OCI-LY1 (cell line): ENCODE measurements around the gene OLIG1.

Experiments used
- H2AFZ ChIP-seq: fragments of 200-600 bp; sonication (generic), shearing (Covaris generic); 2 replicates; pipeline ENCODE4 v1.6.0; 2014; ENCODE audit warnings: antibody characterized with exemption, mild to moderate bottlenecking, low read length
- H3F3A ChIP-seq: fragments of 200-600 bp; sonication (generic), shearing (Covaris generic); 2 replicates; pipeline ENCODE4 v1.6.0; 2014; ENCODE audit warnings: mild to moderate bottlenecking, antibody characterized with exemption, low read length, moderate library complexity; ENCODE audit not compliant: insufficient read depth
- H3K27ac ChIP-seq: fragments of 200-600 bp; sonication (generic); 2 replicates; pipeline ENCODE4 v1.5.1; 2014; ENCODE audit warnings: low read length, mixed run types, mild to moderate bottlenecking, low read depth; ENCODE audit not compliant: poor library complexity, severe bottlenecking
- H3K27me3 ChIP-seq: fragments of 200-600 bp; sonication (generic); 2 replicates; pipeline ENCODE4 v1.6.0; 2014; ENCODE audit warnings: antibody characterized with exemption, mild to moderate bottlenecking, low read length, moderate library complexity; ENCODE audit not compliant: insufficient read depth
- H3K36me3 ChIP-seq: fragments of 200-600 bp; sonication (generic); 2 replicates; pipeline ENCODE4 v1.6.1; 2014; ENCODE audit warnings: mild to moderate bottlenecking, antibody characterized with exemption, low read length, moderate library complexity, mixed read lengths; ENCODE audit not compliant: insufficient read depth
- H3K4me1 ChIP-seq: fragments of 200-600 bp; sonication (generic); 2 replicates; pipeline ENCODE4 v1.5.1; 2014; ENCODE audit warnings: mild to moderate bottlenecking, low read length, moderate library complexity; ENCODE audit not compliant: insufficient read depth, severe bottlenecking
- H3K4me2 ChIP-seq: fragments of 200-600 bp; sonication (generic), shearing (Covaris generic); 2 replicates; pipeline ENCODE4 v1.6.1; 2014; ENCODE audit warnings: low read length
- H3K4me3 ChIP-seq: fragments of 200-600 bp; sonication (generic); 2 replicates; pipeline ENCODE4 v1.5.1; 2014; ENCODE audit warnings: low read length, low read depth, mild to moderate bottlenecking, mixed read lengths; ENCODE audit not compliant: poor library complexity, severe bottlenecking
- H3K79me2 ChIP-seq: fragments of 200-600 bp; shearing (Covaris generic); 2 replicates; pipeline ENCODE4 v1.6.1; 2016; ENCODE audit warnings: mixed run types, low read length, mixed read lengths; ENCODE audit not compliant: insufficient read depth
- H3K9ac ChIP-seq: fragments of 200-600 bp; sonication (generic), shearing (Covaris generic); 2 replicates; pipeline ENCODE4 v1.6.1; 2014; ENCODE audit warnings: mild to moderate bottlenecking, low read length, mixed read lengths
- H3K9me2 ChIP-seq: fragments of 200-600 bp; sonication (generic), shearing (Covaris generic); 2 replicates; pipeline ENCODE4 v1.6.1; 2014; ENCODE audit warnings: low read depth, mild to moderate bottlenecking, low read length, mixed read lengths
- H3K9me3 ChIP-seq: fragments of 200-600 bp; shearing (Covaris generic); 2 replicates; pipeline ENCODE4 v1.6.1; 2014; ENCODE audit warnings: low read length, mixed read lengths
- H4K20me1 ChIP-seq: fragments of 200-600 bp; sonication (generic), shearing (Covaris generic); 2 replicates; pipeline ENCODE4 v1.6.0; 2016; ENCODE audit warnings: mild to moderate bottlenecking, low read length; ENCODE audit not compliant: insufficient read depth
- CTCF ChIP-seq: fragments of 200-600 bp; sonication (generic), shearing (Covaris generic); IDR thresholded peaks from 2 replicates; pipeline ENCODE4 v1.5.1; 2017; ENCODE audit warnings: mild to moderate bottlenecking, antibody characterized with exemption, low read length, moderate library complexity, mixed read lengths
- EZH2 ChIP-seq: fragments of 200-600 bp; sonication (generic), shearing (Covaris generic); IDR thresholded peaks from 2 replicates; pipeline ENCODE4 v1.8.0; 2017; ENCODE audit warnings: borderline replicate concordance, mixed run types, mild to moderate bottlenecking, antibody characterized with exemption, low read length, moderate library complexity, mixed read lengths

The OLIG1 gene

GRCh38 chr21:33031152-33031911, 38.6 kb upstream of the OLIG1 start:
- H3F3A ChIP-seq = no peaks in the 10 kb centered on the region
- no peaks in the 10 kb centered on the region for H3K79me2 ChIP-seq
- H3K4me1 ChIP-seq = no peaks in the 10 kb centered on the region
- no peaks in the 10 kb centered on the region for H3K9me2 ChIP-seq
- TF ChIP-seq CTCF (no peak), EZH2 (no peak)
- no peak overlapping the region for H3K27ac ChIP-seq
- H3K9me3 ChIP-seq = no peaks in the 10 kb centered on the region
- no peaks in the 10 kb centered on the region for H3K27me3 ChIP-seq
- H3K9ac ChIP-seq = no peak overlapping the region
- H3K4me2 ChIP-seq = no peak overlapping the region
- no peaks in the 10 kb centered on the region for H3K36me3 ChIP-seq
- no peaks in the 10 kb centered on the region for H4K20me1 ChIP-seq
- H2AFZ ChIP-seq = no peak overlapping the region
- no peak overlapping the region for H3K4me3 ChIP-seq

- no peak overlapping the region for H3K4me3 ChIP-seq
- H3K9me3 ChIP-seq = no peaks in the 10 kb centered on the region
- TF ChIP-seq CTCF (no peak), EZH2 (no peak)
- no peaks in the 10 kb centered on the region for H3K4me1 ChIP-seq
- H3F3A ChIP-seq = no peaks in the 10 kb centered on the region
- H3K27ac ChIP-seq = no peak overlapping the region
- H4K20me1 ChIP-seq = no peaks in the 10 kb centered on the region
- no peaks in the 10 kb centered on the region for H3K79me2 ChIP-seq
- H3K36me3 ChIP-seq = no peaks in the 10 kb centered on the region
- H3K9me2 ChIP-seq = no peaks in the 10 kb centered on the region
- no peaks in the 10 kb centered on the region for H3K27me3 ChIP-seq
- H3K4me2 ChIP-seq = no peak overlapping the region
- H3K9ac ChIP-seq = no peak overlapping the region
- H2AFZ ChIP-seq = no peak overlapping the region
Observed at GRCh38 chr21:33032434-33033047, 37.4 kb upstream of the OLIG1 start.

- no peak overlapping the region for H3K27ac ChIP-seq
- no peak overlapping the region for H3K9ac ChIP-seq
- TF ChIP-seq EZH2 = no peak
- TF ChIP-seq CTCF = no peak
- H3K4me3 ChIP-seq = no peak overlapping the region
- no peak overlapping the region for H3K4me2 ChIP-seq
- H3K9me3 ChIP-seq = no peaks in the 10 kb centered on the region
- no peaks in the 10 kb centered on the region for H3K9me2 ChIP-seq
- H3K36me3 ChIP-seq = no peaks in the 10 kb centered on the region
- H3K4me1 ChIP-seq = no peaks in the 10 kb centered on the region
- H4K20me1 ChIP-seq = no peaks in the 10 kb centered on the region
- H3K27me3 ChIP-seq = no peaks in the 10 kb centered on the region
- no peaks in the 10 kb centered on the region for H3F3A ChIP-seq
- no peak overlapping the region for H2AFZ ChIP-seq
- H3K79me2 ChIP-seq = no peaks in the 10 kb centered on the region
Observed at GRCh38 chr21:33033094-33033951, 36.6 kb upstream of the OLIG1 start.
